Mucosa of rectum (tissue), 2 donors: Measurements from ENCODE around the gene PROC.

Source experiments
- H3K27ac ChIP-seq, 2 donors: one replicate each; pipeline ENCODE4 v1.7.0; 2013; ENCODE audit warnings: inconsistent platforms in 2 of 2, low read depth in 2 of 2, low read length in 2 of 2
- H3K27me3 ChIP-seq, 2 donors: one replicate each; pipeline ENCODE4 v1.7.0; 2013; ENCODE audit warnings: low read length in 2 of 2; ENCODE audit not compliant: control insufficient read depth in 2 of 2, insufficient read depth in 2 of 2
- H3K36me3 ChIP-seq, 2 donors: one replicate each; pipeline ENCODE4 v1.7.0; 2013; ENCODE audit warnings: low read length in 2 of 2; ENCODE audit not compliant: control insufficient read depth in 2 of 2, insufficient read depth in 2 of 2
- H3K4me1 ChIP-seq, 2 donors: one replicate each; pipeline ENCODE4 v1.7.0; 2013; ENCODE audit warnings: low read length in 2 of 2, mild to moderate bottlenecking in 1 of 2; ENCODE audit not compliant: control insufficient read depth in 2 of 2, insufficient read depth in 2 of 2
- H3K4me3 ChIP-seq, 2 donors: one replicate each; pipeline ENCODE4 v1.7.0; 2013; ENCODE audit warnings: low read length in 2 of 2
- H3K9ac ChIP-seq, 2 donors: one replicate each; pipeline ENCODE4 v1.7.0; 2013; ENCODE audit warnings: low read length in 2 of 2, low read depth in 1 of 2, mild to moderate bottlenecking in 1 of 2
- H3K9me3 ChIP-seq, 2 donors: one replicate each; pipeline ENCODE4 v1.7.0; 2013; ENCODE audit warnings: low read length in 2 of 2; ENCODE audit not compliant: control insufficient read depth in 2 of 2
- donor health status: healthy.
- donor health status: Normal muscosa, but diverticular disease.

Gene PROC

GRCh38 chr2:127384529-127384928 is 33.7 kb upstream of the PROC start:
- Histone ChIP-seq H3K4me1 (peaks cover 7 to 21% of the 10 kb centered on the region in 2 donors), H3K9me3 (no peaks in the 10 kb centered on the region), H3K27me3 (no peaks in the 10 kb centered on the region), H3K27ac (no peak overlapping the region), H3K4me3 (no peak overlapping the region), H3K36me3 (no peaks in the 10 kb centered on the region), H3K9ac (no peak overlapping the region)

- H3K4me1 ChIP-seq: peaks cover 7 to 28% of the 10 kb centered on the region in 2 donors
- H3K36me3 ChIP-seq: no peaks in the 10 kb centered on the region
- no peaks in the 10 kb centered on the region for H3K27me3 ChIP-seq
- no peaks in the 10 kb centered on the region for H3K9me3 ChIP-seq
- no peak overlapping the region for H3K27ac ChIP-seq
- H3K9ac ChIP-seq: peak overlapping the region; percentile 43 to 98
- H3K4me3 ChIP-seq: peak overlapping the region; percentile 85 to 99
These were observed 32.0 kb upstream of the PROC start for GRCh38 chr2:127386246-127386645.

- H3K4me1 ChIP-seq: peaks cover 7 to 28% of the 10 kb centered on the region in 2 donors
- peak overlapping the region; percentile 85 to 99 for H3K4me3 ChIP-seq
- H3K27ac ChIP-seq: peak overlapping the region; percentile 99 to 100
- no peaks in the 10 kb centered on the region for H3K9me3 ChIP-seq
- no peaks in the 10 kb centered on the region for H3K36me3 ChIP-seq
- no peaks in the 10 kb centered on the region for H3K27me3 ChIP-seq
- H3K9ac ChIP-seq: peak overlapping the region; percentile 97 to 98
These were observed 31.2 kb upstream of the PROC start for GRCh38 chr2:127386764-127387654.

GRCh38 chr2:127387655-127388422 is 30.4 kb upstream of the PROC start, which contains the start of gene MAP3K2:
Gene MAP3K2 (minus strand): TSS chr2:127387975. CDS start chr2:127343129, 44,846 bp downstream.
- Histone ChIP-seq H3K4me3 (peak within 1 kb of the TSS; percentile 85 to 99), H3K27me3 (no peaks in the 10 kb centered on the region), H3K27ac (peak within 1 kb of the TSS; percentile 99 to 100), H3K36me3 (no peaks in the 10 kb centered on the region), H3K4me1 (peaks cover 7 to 28% of the 10 kb centered on the region in 2 donors), H3K9me3 (no peaks in the 10 kb centered on the region), H3K9ac (peak within 1 kb of the TSS; percentile 97 to 98)

GRCh38 chr2:127388423-127389164 is 29.6 kb upstream of the PROC start:
- peak overlapping the region; percentile 67 to 87 for H3K4me3 ChIP-seq
- H3K36me3 ChIP-seq: no peaks in the 10 kb centered on the region
- H3K9ac ChIP-seq: peak overlapping the region; percentile 73 to 94
- no peaks in the 10 kb centered on the region for H3K9me3 ChIP-seq
- no peaks in the 10 kb centered on the region for H3K27me3 ChIP-seq
- peak overlapping the region; percentile 97 to 100 for H3K27ac ChIP-seq
- H3K4me1 ChIP-seq: peaks cover 7 to 28% of the 10 kb centered on the region in 2 donors

GRCh38 chr2:127389778-127390435 is 28.3 kb upstream of the PROC start:
- Histone ChIP-seq H3K4me3 (no peak overlapping the region), H3K9ac (no peak overlapping the region), H3K9me3 (no peaks in the 10 kb centered on the region), H3K27ac (peak overlapping the region in 1 of 2 donors; percentile 29), H3K36me3 (no peaks in the 10 kb centered on the region), H3K4me1 (peaks cover 7 to 28% of the 10 kb centered on the region in 2 donors), H3K27me3 (no peaks in the 10 kb centered on the region)

GRCh38 chr2:127392133-127392827 is 25.9 kb upstream of the PROC start:
- H3K36me3 ChIP-seq: no peaks in the 10 kb centered on the region
- peaks cover 5 to 19% of the 10 kb centered on the region in 2 donors for H3K4me1 ChIP-seq
- no peak overlapping the region for H3K27ac ChIP-seq
- no peak overlapping the region for H3K9ac ChIP-seq
- no peaks in the 10 kb centered on the region for H3K27me3 ChIP-seq
- H3K9me3 ChIP-seq: no peaks in the 10 kb centered on the region
- no peak overlapping the region for H3K4me3 ChIP-seq

GRCh38 chr2:127392828-127393578 is 25.2 kb upstream of the PROC start:
- Histone ChIP-seq H3K4me1 (peaks cover 6 to 23% of the 10 kb centered on the region in 2 donors), H3K9me3 (no peaks in the 10 kb centered on the region), H3K27me3 (no peaks in the 10 kb centered on the region), H3K4me3 (no peak overlapping the region), H3K27ac (no peak overlapping the region), H3K9ac (no peak overlapping the region), H3K36me3 (no peaks in the 10 kb centered on the region)
